ENCODE results near the gene RHOF. TPM values are rescaled to one million over a fixed set of nuclear protein-coding genes. Genes with fewer than 3 reads are reported as not detected.

Gene RHOF
- total and polyA plus RNA-seq, 2 of the 13 experiments (the other 11 are each of a cell fraction or from before 2014, with no cell fraction given), result 14.6 to 32.2 TPM

GRCh38 chr12:121748571-121749265 is 44.8 kb downstream of the RHOF start (continued):
- TF ChIP-seq ZNF816 (CRISPR knock-in tag; IDR thresholded peaks at IDR 0.05; ENCODE audit: borderline replicate concordance) (no peak), NCOA5 (CRISPR knock-in tag; IDR thresholded peaks at IDR 0.05) (no peak), ZNF543 (CRISPR knock-in tag; IDR thresholded peaks at IDR 0.05) (no peak), MAZ (IDR thresholded peaks at IDR 0.05; ENCODE audit: borderline replicate concordance, low read depth, low read length) (0 out of 2 replicates have a peak, but pooled peaks have one; percentile 24), MAZ (CRISPR knock-in tag; IDR thresholded peaks at IDR 0.05; ENCODE audit: low read depth) (no peak), FOXM1 (CRISPR knock-in tag; IDR thresholded peaks at IDR 0.05) (no peak), ZNF652 (CRISPR knock-in tag; IDR thresholded peaks at IDR 0.05; ENCODE audit: borderline replicate concordance, low read depth) (peak; percentile 95), ZFP91 (CRISPR knock-in tag; IDR thresholded peaks at IDR 0.05; ENCODE audit: borderline replicate concordance) (peak; percentile 63; the same call in 1 of the 2 replicates), FOXC1 (CRISPR knock-in tag; IDR thresholded peaks at IDR 0.05; ENCODE audit: borderline replicate concordance) (0 out of 2 replicates have a peak, but pooled peaks have one; percentile 35), ZSCAN25 (CRISPR knock-in tag; IDR thresholded peaks at IDR 0.05) (no peak), ZC3H13 (CRISPR knock-in tag; IDR thresholded peaks at IDR 0.05) (no peak), ZMAT3 (CRISPR knock-in tag; conservative IDR thresholded peaks at IDR 0.05) (no peak), HCFC1 (IDR thresholded peaks at IDR 0.05; ENCODE audit: low read depth, low read length) (no peak), FUBP1 (CRISPR knock-in tag; IDR thresholded peaks at IDR 0.05; ENCODE audit: borderline replicate concordance) (no peak), ZNF629 (CRISPR knock-in tag; conservative IDR thresholded peaks at IDR 0.05) (peak; percentile 34; the same call in 1 of the 2 replicates), ZFP62 (CRISPR knock-in tag; IDR thresholded peaks at IDR 0.05) (no peak), ZNF615 (CRISPR knock-in tag; IDR thresholded peaks at IDR 0.05; ENCODE audit: borderline replicate concordance) (no peak), ZNF292 (CRISPR knock-in tag; IDR thresholded peaks at IDR 0.05; ENCODE audit: borderline replicate concordance, low read depth) (peak; percentile 47; the same call in 1 of the 2 replicates), MXD1 (CRISPR knock-in tag; IDR thresholded peaks at IDR 0.05) (0 out of 2 replicates have a peak, but pooled peaks have one; percentile 28), EP300 (IDR thresholded peaks at IDR 0.05; ENCODE audit: low read depth in 2 of 2, low read length in 2 of 2) (peak in 1 of 2 experiments; percentile 19; a peak in 2 of 4 replicates), EP300 (CRISPR knock-in tag; IDR thresholded peaks at IDR 0.05; ENCODE audit: borderline replicate concordance) (no peak), SP5 (CRISPR knock-in tag; IDR thresholded peaks at IDR 0.05; ENCODE audit: borderline replicate concordance, low read depth) (peak; percentile 39; the same call in 1 of the 2 replicates), TBP (CRISPR knock-in tag; IDR thresholded peaks at IDR 0.05) (no peak), CEBPG (CRISPR knock-in tag; IDR thresholded peaks at IDR 0.05) (0 out of 2 replicates have a peak, but pooled peaks have one; percentile 20), XBP1 (CRISPR knock-in tag; IDR thresholded peaks at IDR 0.05) (no peak), FIP1L1 (IDR thresholded peaks at IDR 0.05; ENCODE audit: borderline replicate concordance, insufficient read depth, low read depth, low read length) (no peak), ZBTB20 (CRISPR knock-in tag; IDR thresholded peaks at IDR 0.05; ENCODE audit: borderline replicate concordance, low read depth) (no peak), ZNF557 (CRISPR knock-in tag; IDR thresholded peaks at IDR 0.05) (no peak)

All from HepG2 (cell line).